H9 (cell line): ENCODE measurements around the gene DNAI1. TPM values are rescaled to one million over a fixed set of nuclear protein-coding genes. Genes with fewer than 3 reads are reported as not detected.

ENCODE experiments used
- DNase-seq: peaks from one replicate; pipeline ENCODE4 v3.0.0-alpha.2; 2017
- H2AFZ ChIP-seq: one replicate; pipeline ENCODE4 v1.6.1; 2013; ENCODE audit warnings: mild to moderate bottlenecking, low read length, control low read depth, moderate library complexity
- H2AK5ac ChIP-seq: 2 replicates; pipeline ENCODE4 v1.6.1; 2013; ENCODE audit warnings: low read length, control low read depth, mixed read lengths; ENCODE audit not compliant: insufficient read length
- H2BK120ac ChIP-seq: one replicate; pipeline ENCODE4 v1.6.1; 2013; ENCODE audit warnings: low read depth, mild to moderate bottlenecking, low read length, control low read depth, inconsistent platforms; ENCODE audit not compliant: poor library complexity, severe bottlenecking
- H2BK12ac ChIP-seq: 2 replicates; pipeline ENCODE4 v1.6.1; 2013; ENCODE audit warnings: low read length, control low read depth, mixed read lengths, low read depth; ENCODE audit not compliant: insufficient read length
- H2BK15ac ChIP-seq: 2 replicates; pipeline ENCODE4 v1.6.1; 2013; ENCODE audit warnings: low read depth, low read length, control low read depth
- H2BK20ac ChIP-seq: one replicate; pipeline ENCODE4 v1.6.1; 2013; ENCODE audit warnings: low read depth, mild to moderate bottlenecking, low read length, control low read depth, inconsistent platforms; ENCODE audit not compliant: poor library complexity, severe bottlenecking
- H2BK5ac ChIP-seq: 2 replicates; pipeline ENCODE4 v1.6.1; 2013; ENCODE audit warnings: low read length, control low read depth, mixed read lengths; ENCODE audit not compliant: insufficient read length
- H3K14ac ChIP-seq: 2 replicates; pipeline ENCODE4 v1.6.1; 2013; ENCODE audit warnings: low read length, control low read depth; ENCODE audit not compliant: insufficient read depth
- H3K18ac ChIP-seq: 2 replicates; pipeline ENCODE4 v1.6.1; 2013; ENCODE audit warnings: low read depth, mild to moderate bottlenecking, mixed read lengths, low read length, control low read depth; ENCODE audit not compliant: insufficient read length
- H3K23ac ChIP-seq: 2 replicates; pipeline ENCODE4 v1.6.1; 2013; ENCODE audit warnings: low read length, control low read depth, mixed read lengths, low read depth; ENCODE audit not compliant: insufficient read length
- H3K23me2 ChIP-seq: 2 replicates; pipeline ENCODE4 v1.6.1; 2013; ENCODE audit warnings: low read depth, mild to moderate bottlenecking, mixed read lengths, low read length, control low read depth; ENCODE audit not compliant: insufficient read length, poor library complexity, severe bottlenecking
- H3K27ac ChIP-seq: 2 replicates; pipeline ENCODE4 v1.5.1; 2013; ENCODE audit warnings: low read length, control low read depth, mixed read lengths, low read depth; ENCODE audit not compliant: insufficient read length
- H3K27me3 ChIP-seq: 2 replicates; pipeline ENCODE4 v1.6.1; 2013; ENCODE audit warnings: low read length, control low read depth, inconsistent platforms; ENCODE audit not compliant: insufficient read depth
- H3K4ac ChIP-seq: 2 replicates; pipeline ENCODE4 v1.6.1; 2013; ENCODE audit warnings: low read depth, mild to moderate bottlenecking, control low read depth, inconsistent platforms, low read length, moderate library complexity
- H3K4me1 ChIP-seq: 2 replicates; pipeline ENCODE4 v1.6.1; 2013; ENCODE audit warnings: low read length, control low read depth, inconsistent platforms; ENCODE audit not compliant: insufficient read depth
- H3K4me2 ChIP-seq: 2 replicates; pipeline ENCODE4 v1.6.1; 2013; ENCODE audit warnings: low read length, control low read depth, mixed read lengths; ENCODE audit not compliant: insufficient read length, insufficient read depth
- H3K56ac ChIP-seq: 2 replicates; pipeline ENCODE4 v1.6.1; 2013; ENCODE audit warnings: low read depth, mild to moderate bottlenecking, mixed read lengths, low read length, control low read depth; ENCODE audit not compliant: insufficient read length
- H3K79me1 ChIP-seq: 2 replicates; pipeline ENCODE4 v1.6.1; 2013; ENCODE audit warnings: low read depth, mild to moderate bottlenecking, moderate library complexity, low read length, control low read depth, inconsistent platforms; ENCODE audit not compliant: insufficient read depth, poor library complexity, severe bottlenecking
- H3K79me2 ChIP-seq: 2 replicates; pipeline ENCODE4 v1.6.1; 2013; ENCODE audit warnings: low read length, control low read depth, inconsistent platforms; ENCODE audit not compliant: insufficient read depth
- H3K9ac ChIP-seq: 2 replicates; pipeline ENCODE4 v1.6.1; 2013; ENCODE audit warnings: low read length, control low read depth, mixed read lengths; ENCODE audit not compliant: insufficient read length; ENCODE audit errors: extremely low read depth
- H3K9me3 ChIP-seq: one replicate; pipeline ENCODE4 v1.6.1; 2013; ENCODE audit warnings: low read depth, low read length, inconsistent platforms; ENCODE audit not compliant: control insufficient read depth
- H3T11ph ChIP-seq: one replicate; pipeline ENCODE4 v1.6.1; 2013; ENCODE audit warnings: mild to moderate bottlenecking, low read length, control low read depth, inconsistent platforms
- H4K20me1 ChIP-seq: one replicate; pipeline ENCODE4 v1.6.1; 2013; ENCODE audit not compliant: control insufficient read depth, insufficient read length, insufficient read depth
- H4K5ac ChIP-seq: 2 replicates; pipeline ENCODE4 v1.6.1; 2013; ENCODE audit warnings: low read depth, mild to moderate bottlenecking, mixed read lengths, low read length, control low read depth; ENCODE audit not compliant: insufficient read length
- H4K8ac ChIP-seq: replicated peaks from 2 replicates; pipeline ENCODE4 v1.6.1; 2013; ENCODE audit warnings: low read length, control low read depth, mixed read lengths, low read depth; ENCODE audit not compliant: insufficient read length
- H4K91ac ChIP-seq: 2 replicates; pipeline ENCODE4 v1.6.1; 2013; ENCODE audit warnings: low read depth, mild to moderate bottlenecking, moderate library complexity, mixed read lengths, low read length, control low read depth; ENCODE audit not compliant: insufficient read length
- H3K27ac Mint-ChIP-seq, 3 experiments: 2 replicates in 2 of 3; 3 replicates in 1 of 3; pipeline ENCODE4 v1.8.0; 2020 to 2021; ENCODE audit warnings: mixed read lengths in 3 of 3, mild to moderate bottlenecking in 1 of 3, moderate library complexity in 1 of 3
- H3K27me3 Mint-ChIP-seq: 2 replicates; pipeline ENCODE4 v1.8.0; 2021; ENCODE audit warnings: low read depth, mild to moderate bottlenecking, moderate library complexity, mixed read lengths
- H3K36me3 Mint-ChIP-seq, 3 experiments: 2 replicates in 2 of 3; 3 replicates in 1 of 3; pipeline ENCODE4 v1.8.0; 2020 to 2021; ENCODE audit warnings: low read depth in 3 of 3, mixed read lengths in 3 of 3; ENCODE audit not compliant: insufficient read depth in 1 of 3
- H3K4me1 Mint-ChIP-seq, 2 experiments: 2 replicates each; pipeline ENCODE4 v1.8.0; 2020; ENCODE audit warnings: mixed read lengths in 2 of 2
- H3K4me3 Mint-ChIP-seq, 2 experiments: 2 replicates in 1 of 2; 3 replicates in 1 of 2; pipeline ENCODE4 v1.8.0; 2020 to 2021; ENCODE audit warnings: mild to moderate bottlenecking in 2 of 2, mixed read lengths in 2 of 2, moderate library complexity in 1 of 2
- H3K9me3 Mint-ChIP-seq, 2 experiments: 2 replicates in 1 of 2; 3 replicates in 1 of 2; pipeline ENCODE4 v1.8.0; 2020; ENCODE audit warnings: mild to moderate bottlenecking in 2 of 2, mixed read lengths in 2 of 2, moderate library complexity in 1 of 2
- CTCF ChIP-seq: fragments of 200-600 bp; sonication (generic); conservative IDR thresholded peaks from 3 replicates; pipeline ENCODE4 v1.8.0; 2021; ENCODE audit warnings: antibody characterized with exemption, mild to moderate bottlenecking
- WGBS: extraction: QIAGEN DNeasy Blood & Tissue Kit; methylation state at CpG from one replicate; pipeline ENCODE4 v1.1.7; 2013; ENCODE audit warnings: missing lambda C conversion rate, low lambda C conversion rate, mixed read lengths; ENCODE audit not compliant: insufficient read length; ENCODE audit errors: extremely low coverage; 5-methylcytosine and 5-hydroxymethylcytosine counted together
- total RNA-seq: library from RNA; stranded (reverse); gene quantifications from 2 replicates; pipeline ENCODE4 v1.2.1, GENCODE V29; 2021

Gene DNAI1
- total RNA-seq, 1 experiment from 2014 or later: 0.22 TPM

GRCh38 chr9:34517185-34517584 lies 58.6 kb downstream of the DNAI1 start:
- no CpG with 5 or more reads among the region's 7 CpGs for WGBS
- no peaks in the 10 kb centered on the region for H3K9me3 ChIP-seq
- H3K27me3 ChIP-seq: no peaks in the 10 kb centered on the region
- no peak overlapping the region for H2BK120ac ChIP-seq
- Mint-ChIP-seq H3K36me3 (no peaks in the 10 kb centered on the region), H3K4me3 (no peak overlapping the region), H3K27me3 (peaks cover 20% of the 10 kb centered on the region), H3K9me3 (no peaks in the 10 kb centered on the region), H3K4me1 (peaks cover 21 to 22% of the 10 kb centered on the region in 2 experiments), H3K27ac (peak overlapping the region in 1 of 3 experiments; percentile 50; a peak in 1 of 7 replicates)
- H4K91ac ChIP-seq: no peak overlapping the region
- H3K27ac ChIP-seq: no peak overlapping the region
- no peak overlapping the region for H3K56ac ChIP-seq
- no peak overlapping the region for H2BK15ac ChIP-seq
- DNase-seq: no peak
- no peak overlapping the region for H3K9ac ChIP-seq
- no peak overlapping the region for H3K18ac ChIP-seq
- H2AK5ac ChIP-seq: no peak overlapping the region
- no peak overlapping the region for H2BK20ac ChIP-seq
- H3K14ac ChIP-seq: no peak overlapping the region
- peaks cover 4% of the 10 kb centered on the region for H4K20me1 ChIP-seq
- H3K4me2 ChIP-seq: no peak overlapping the region
- no peaks in the 10 kb centered on the region for H3K79me2 ChIP-seq
- no peak overlapping the region for H4K5ac ChIP-seq
- H2BK12ac ChIP-seq: no peak overlapping the region
- H2BK5ac ChIP-seq: no peak overlapping the region
- no peak overlapping the region for H4K8ac ChIP-seq
- no peak for TF ChIP-seq CTCF
- H3K4ac ChIP-seq: no peak overlapping the region
- H3K79me1 ChIP-seq: no peaks in the 10 kb centered on the region
- H2AFZ ChIP-seq: no peak overlapping the region
- peaks cover under 1% of the 10 kb centered on the region for H3K23me2 ChIP-seq
- H3K4me1 ChIP-seq: peaks cover 15% of the 10 kb centered on the region; the same call in 1 of the 2 replicates
- no peak overlapping the region for H3T11ph ChIP-seq
- H3K23ac ChIP-seq: no peak overlapping the region
